ENCODE results near the gene NME5.

Gene NME5

GRCh38 chr5:138129347-138129746 lies 9.9 kb downstream of the NME5 start:
- DNase-seq: no peak

- DNase-seq: no peak
Observed at GRCh38 chr5:138128334-138128733, 10.9 kb downstream of the NME5 start.

- DNase-seq: no peak
Observed at GRCh38 chr5:138115254-138115653, 24.0 kb downstream of the NME5 start.

GRCh38 chr5:138111937-138112336 lies 27.3 kb downstream of the NME5 start:
- DNase-seq: no peak

- no peak for DNase-seq
Observed at GRCh38 chr5:138111181-138111580, 28.0 kb downstream of the NME5 start.

- no peak for DNase-seq
Observed at GRCh38 chr5:138110266-138110963, 28.8 kb downstream of the NME5 start.

GRCh38 chr5:138109463-138110265 lies 29.6 kb downstream of the NME5 start:
- DNase-seq: no peak

GRCh38 chr5:138107213-138107612 lies 32.0 kb downstream of the NME5 start:
- DNase-seq: no peak

GRCh38 chr5:138105709-138106108 lies 33.5 kb downstream of the NME5 start:
- no peak for DNase-seq

GRCh38 chr5:138103319-138103637 lies 36.0 kb downstream of the NME5 start:
- DNase-seq: no peak

- no peak for DNase-seq
Observed at GRCh38 chr5:138102454-138103318, 36.5 kb downstream of the NME5 start.

- no peak for DNase-seq
Observed at GRCh38 chr5:138096997-138097828, 42.0 kb downstream of the NME5 start.

GRCh38 chr5:138096363-138096762 lies 42.9 kb downstream of the NME5 start:
- DNase-seq: no peak

- DNase-seq: no peak
Observed at GRCh38 chr5:138095100-138095907, 43.9 kb downstream of the NME5 start.

- no peak for DNase-seq
Observed at GRCh38 chr5:138093036-138093435, 46.2 kb downstream of the NME5 start.

- no peak for DNase-seq
Observed at GRCh38 chr5:138092301-138092700, 46.9 kb downstream of the NME5 start.

GRCh38 chr5:138091685-138092084 lies 47.5 kb downstream of the NME5 start:
- DNase-seq: no peak

- no peak for DNase-seq
Observed at GRCh38 chr5:138083702-138084101, 55.5 kb downstream of the NME5 start, which contains the start of gene WNT8A. Gene WNT8A, plus strand, starts transcription at chr5:138084033. Its CDS starts 95 bp downstream, at chr5:138084128.

GRCh38 chr5:138082033-138082432 lies 57.2 kb downstream of the NME5 start:
- no peak for DNase-seq

GRCh38 chr5:138078006-138078643 lies 61.1 kb downstream of the NME5 start:
- no peak for DNase-seq

- peak in 3 of 4 experiments; percentile 4 to 32 (median 6) for DNase-seq
Observed at GRCh38 chr5:138077064-138077696, 62.0 kb downstream of the NME5 start.

Data from activated CD4-positive, CD25-positive, alpha-beta regulatory T cell (primary cell).